ENCODE results near the gene IGSF6. TPM values are rescaled to one million over a fixed set of nuclear protein-coding genes. Genes with fewer than 3 reads are reported as not detected.
"Not testable (repeated sequence)": the region's sequence is repeated elsewhere in the genome, so short reads cannot be mapped to it uniquely, and the experiment has no call there.

The IGSF6 gene
- polyA plus RNA-seq, 3 donors, result 86.2 to 276 (median 159) TPM

GRCh38 chr16:21629616-21630539 is 22.5 kb downstream of the IGSF6 start:
- not testable (repeated sequence) for H3K4me3 Mint-ChIP-seq; DNase-seq; H3K27me3 ChIP-seq (ENCODE audit: control insufficient read depth in 2 of 2, insufficient read depth in 2 of 2, low read length in 2 of 2); H3K27me3 Mint-ChIP-seq (ENCODE audit: low read depth in 3 of 3); H3K4me3 ChIP-seq (replicated peaks in 1 of 3; ENCODE audit: low read depth in 2 of 3, low read length in 3 of 3); H3K9ac ChIP-seq (ENCODE audit: insufficient read depth, low read length, poor library complexity, severe bottlenecking); H3K4me2 ChIP-seq (replicated peaks; ENCODE audit: extremely low read depth, low read length, poor library complexity, severe bottlenecking); H3K9me3 Mint-ChIP-seq; H3K9me3 ChIP-seq (replicated peaks in 1 of 2; ENCODE audit: control insufficient read depth in 1 of 2, insufficient read depth in 1 of 2, low read length in 2 of 2); H2AFZ ChIP-seq (ENCODE audit: insufficient read depth, low read depth, low read length, poor library complexity, severe bottlenecking)
- peaks cover 91% of the 10 kb centered on the region for H3K79me2 ChIP-seq (ENCODE audit: insufficient read depth, low read length)
- H3K27ac Mint-ChIP-seq, result peak overlapping the region; percentile 28 to 87 (median 74)
- H3K36me3 ChIP-seq (replicated peaks in 1 of 2; ENCODE audit: control insufficient read depth in 1 of 2, insufficient read depth in 2 of 2, low read length in 2 of 2), result peaks cover 39 to 61% of the 10 kb centered on the region in 2 donors
- peaks cover 58 to 71% of the 10 kb centered on the region in 2 donors for H3K4me1 ChIP-seq (ENCODE audit: control insufficient read depth in 1 of 2, insufficient read depth in 2 of 2, low read length in 2 of 2)
- peak overlapping the region in 1 of 2 donors; percentile 61 for H3K27ac ChIP-seq (ENCODE audit: low read depth in 1 of 2, low read length in 2 of 2)
- over 99% methylated on average over 24 of the region's 37 CpGs for WGBS (ENCODE audit: insufficient coverage)
- intact Hi-C loops (cut with micrococcal nuclease), result loop anchor here (5.0 kb wide), 2 partner anchors 38 to 43 kb away; no protein-coding TSS in a partner anchor
- H3K36me3 Mint-ChIP-seq, result peaks cover 59 to 77% of the 10 kb centered on the region in 2 donors
- H4K20me1 ChIP-seq (ENCODE audit: insufficient read depth, low read length), result peaks cover 62% of the 10 kb centered on the region
- peaks cover 68% of the 10 kb centered on the region for H3K4me1 Mint-ChIP-seq

- H2AFZ ChIP-seq (ENCODE audit: insufficient read depth, low read depth, low read length, poor library complexity, severe bottlenecking), result no peak overlapping the region
- WGBS (ENCODE audit: insufficient coverage), result no CpG with 5 or more reads among the region's 5 CpGs
Observed at GRCh38 chr16:21628772-21629171, 23.6 kb downstream of the IGSF6 start.

More at GRCh38 chr16:21628772-21629171, 23.6 kb downstream of the IGSF6 start:
- Histone ChIP-seq H3K4me2 (replicated peaks; ENCODE audit: extremely low read depth, low read length, poor library complexity, severe bottlenecking) (no peak overlapping the region), H3K79me2 (ENCODE audit: insufficient read depth, low read length) (peaks cover 91% of the 10 kb centered on the region), H3K27me3 (ENCODE audit: control insufficient read depth in 2 of 2, insufficient read depth in 2 of 2, low read length in 2 of 2) (no peaks in the 10 kb centered on the region), H3K4me1 (ENCODE audit: control insufficient read depth in 1 of 2, insufficient read depth in 2 of 2, low read length in 2 of 2) (peaks cover 58 to 73% of the 10 kb centered on the region in 2 donors), H3K27ac (ENCODE audit: low read depth in 1 of 2, low read length in 2 of 2) (peak overlapping the region in 1 of 2 donors; percentile 87), H4K20me1 (ENCODE audit: insufficient read depth, low read length) (peaks cover 52% of the 10 kb centered on the region), H3K9me3 (replicated peaks in 1 of 2; ENCODE audit: control insufficient read depth in 1 of 2, insufficient read depth in 1 of 2, low read length in 2 of 2) (peaks cover 0 to 5% of the 10 kb centered on the region in 2 donors), H3K36me3 (replicated peaks in 1 of 2; ENCODE audit: control insufficient read depth in 1 of 2, insufficient read depth in 2 of 2, low read length in 2 of 2) (peaks cover 39 to 61% of the 10 kb centered on the region in 2 donors), H3K9ac (ENCODE audit: insufficient read depth, low read length, poor library complexity, severe bottlenecking) (no peak overlapping the region), H3K4me3 (replicated peaks in 1 of 3; ENCODE audit: low read depth in 2 of 3, low read length in 3 of 3) (no peak overlapping the region)
- Mint-ChIP-seq H3K27me3 (ENCODE audit: low read depth in 3 of 3) (peaks cover 0 to under 1% (median 0%) of the 10 kb centered on the region in 3 donors), H3K4me3 (no peak overlapping the region), H3K9me3 (peaks cover 0 to 7% (median 2%) of the 10 kb centered on the region in 7 donors), H3K27ac (peak overlapping the region in 4 of 7 donors; percentile 25 to 87 (median 76)), H3K4me1 (peaks cover 74% of the 10 kb centered on the region), H3K36me3 (peaks cover 54 to 75% of the 10 kb centered on the region in 2 donors)
- intact Hi-C loops (cut with micrococcal nuclease), result loop anchor here (5.0 kb wide), 2 partner anchors 36 to 41 kb away; no protein-coding TSS in a partner anchor
- TF ChIP-seq CTCF (IDR thresholded peaks at IDR 0.05), result no peak
- DNase-seq, result no peak

Measured in CD14-positive monocyte (primary cell).